Fibroblast of villous mesenchyme (primary cell): ENCODE measurements around the gene ACOX3. TPM values are rescaled to one million over a fixed set of nuclear protein-coding genes. Genes with fewer than 3 reads are reported as not detected.

ENCODE experiments used
- DNase-seq: peaks from one replicate; pipeline ENCODE4 v3.0.0-alpha.2; 2010; ENCODE audit warnings: low read depth
- H3K4me3 ChIP-seq: 2 replicates; pipeline ENCODE4 v1.5.1; 2011; ENCODE audit warnings: low read depth, mild to moderate bottlenecking, low read length
- total RNA-seq: library from RNA; depleted of rRNA; stranded (reverse); fragments of >200 nt; gene quantifications from 2 replicates; pipeline ENCODE4 v1.2.3, GENCODE V29; 2012
- TF ChIP-seq, protein P1 (sequence below): IDR thresholded peaks from 2 replicates; pipeline ENCODE4 v1.5.1; 2012; ENCODE audit warnings: low read depth, mild to moderate bottlenecking, low read length; ENCODE audit not compliant: insufficient read depth

Gene ACOX3
- total RNA-seq, 1 donor = 26.8 TPM

DNA sequence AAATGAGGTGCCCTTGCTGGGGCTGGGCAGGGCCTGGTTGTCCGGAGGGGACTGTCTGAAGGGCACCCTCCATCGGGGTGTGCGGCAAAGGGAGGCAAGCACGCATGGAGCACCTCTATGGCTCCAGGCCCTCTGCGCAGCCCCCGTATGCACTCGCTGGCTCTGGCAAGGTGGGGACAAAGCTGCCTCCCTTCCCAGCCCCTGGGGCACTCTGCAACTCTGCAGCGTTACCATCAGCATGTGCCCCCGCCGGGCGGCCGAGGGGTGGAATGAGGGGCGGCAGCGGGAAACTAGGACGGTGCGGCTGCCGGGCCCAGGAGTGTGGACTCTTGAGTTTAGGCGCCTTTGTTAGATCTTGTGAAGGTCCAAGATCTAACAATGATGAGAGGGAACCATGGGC is 26.5 kb upstream of the ACOX3 start:
- TF ChIP-seq, protein P1, sequence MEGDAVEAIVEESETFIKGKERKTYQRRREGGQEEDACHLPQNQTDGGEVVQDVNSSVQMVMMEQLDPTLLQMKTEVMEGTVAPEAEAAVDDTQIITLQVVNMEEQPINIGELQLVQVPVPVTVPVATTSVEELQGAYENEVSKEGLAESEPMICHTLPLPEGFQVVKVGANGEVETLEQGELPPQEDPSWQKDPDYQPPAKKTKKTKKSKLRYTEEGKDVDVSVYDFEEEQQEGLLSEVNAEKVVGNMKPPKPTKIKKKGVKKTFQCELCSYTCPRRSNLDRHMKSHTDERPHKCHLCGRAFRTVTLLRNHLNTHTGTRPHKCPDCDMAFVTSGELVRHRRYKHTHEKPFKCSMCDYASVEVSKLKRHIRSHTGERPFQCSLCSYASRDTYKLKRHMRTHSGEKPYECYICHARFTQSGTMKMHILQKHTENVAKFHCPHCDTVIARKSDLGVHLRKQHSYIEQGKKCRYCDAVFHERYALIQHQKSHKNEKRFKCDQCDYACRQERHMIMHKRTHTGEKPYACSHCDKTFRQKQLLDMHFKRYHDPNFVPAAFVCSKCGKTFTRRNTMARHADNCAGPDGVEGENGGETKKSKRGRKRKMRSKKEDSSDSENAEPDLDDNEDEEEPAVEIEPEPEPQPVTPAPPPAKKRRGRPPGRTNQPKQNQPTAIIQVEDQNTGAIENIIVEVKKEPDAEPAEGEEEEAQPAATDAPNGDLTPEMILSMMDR = no peak

DNA sequence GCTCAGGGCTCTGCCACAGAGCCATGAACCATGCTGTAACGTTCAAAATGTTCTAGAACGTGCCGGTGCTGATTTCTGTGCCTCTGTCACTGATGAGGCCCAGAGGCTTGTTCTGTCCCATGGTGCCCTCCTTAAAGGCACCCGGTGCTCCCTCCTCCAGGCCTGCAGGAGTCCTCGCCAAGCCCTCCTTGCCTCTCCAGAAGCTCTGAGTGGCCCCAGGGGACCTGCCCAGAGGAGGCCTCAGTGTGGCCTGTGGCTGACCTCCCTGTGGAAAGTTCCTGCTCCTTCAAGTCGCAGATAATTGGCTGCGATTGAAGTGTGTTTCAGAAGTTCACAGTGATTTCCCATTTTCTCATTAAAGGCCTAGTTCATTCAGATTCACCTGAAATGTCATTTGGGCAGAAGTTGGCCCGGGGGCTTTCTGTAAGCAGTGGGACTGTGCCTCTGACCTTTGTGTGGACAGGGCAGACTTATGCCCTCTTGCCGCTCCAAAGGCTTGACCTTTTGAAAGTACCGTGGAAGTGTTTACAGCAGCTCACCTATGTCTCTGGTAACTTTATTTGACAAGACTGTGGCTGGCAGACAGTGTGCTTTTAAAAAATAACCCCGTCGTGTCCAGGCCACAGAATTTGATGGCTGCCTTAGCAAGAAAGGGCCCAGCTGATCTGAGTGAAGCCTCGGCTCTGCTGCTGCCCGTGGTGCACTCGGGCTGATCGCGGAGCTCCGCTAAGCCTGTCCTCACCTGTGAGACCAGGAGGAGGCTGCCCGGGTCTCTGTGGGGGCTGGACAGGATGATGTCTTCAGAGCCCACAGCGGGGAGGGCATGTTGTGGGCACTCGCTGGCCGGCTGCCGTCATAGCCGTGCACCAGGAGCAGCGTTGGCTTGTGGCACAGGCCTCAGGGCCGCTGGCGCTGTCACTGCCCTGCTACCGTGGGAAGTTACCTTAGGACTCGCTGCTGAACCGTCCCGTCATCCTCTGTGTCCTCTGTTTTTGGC is 25.4 kb upstream of the ACOX3 start:
- TF ChIP-seq, protein P1 = no peak
- DNase-seq = no peak
- H3K4me3 ChIP-seq = no peak overlapping the region

More for the DNA sequence above, 26.5 kb upstream of the ACOX3 start:
- no peak overlapping the region for H3K4me3 ChIP-seq
- no peak for DNase-seq

DNA sequence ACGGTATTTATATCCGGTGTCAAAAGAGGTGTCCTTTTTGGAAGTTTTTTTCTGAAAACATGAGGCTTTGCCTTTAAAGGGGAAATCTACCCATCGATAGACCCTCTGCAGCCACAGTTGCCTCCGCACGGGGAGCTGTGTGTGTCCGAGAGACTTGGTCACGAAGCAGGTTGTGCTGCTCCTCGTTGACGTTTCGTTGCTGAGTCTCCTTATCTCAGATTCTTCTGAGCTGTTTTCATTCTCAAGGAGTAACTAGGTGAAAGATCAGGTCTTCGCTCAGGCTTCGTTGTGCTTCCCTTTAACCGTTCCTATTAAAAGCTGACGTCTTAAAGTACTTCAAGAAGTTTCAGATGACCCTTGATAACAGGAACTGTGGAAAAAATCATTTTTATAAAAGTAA is 23.9 kb upstream of the ACOX3 start:
- TF ChIP-seq, protein P1 = no peak
- DNase-seq = no peak
- no peak overlapping the region for H3K4me3 ChIP-seq

DNA sequence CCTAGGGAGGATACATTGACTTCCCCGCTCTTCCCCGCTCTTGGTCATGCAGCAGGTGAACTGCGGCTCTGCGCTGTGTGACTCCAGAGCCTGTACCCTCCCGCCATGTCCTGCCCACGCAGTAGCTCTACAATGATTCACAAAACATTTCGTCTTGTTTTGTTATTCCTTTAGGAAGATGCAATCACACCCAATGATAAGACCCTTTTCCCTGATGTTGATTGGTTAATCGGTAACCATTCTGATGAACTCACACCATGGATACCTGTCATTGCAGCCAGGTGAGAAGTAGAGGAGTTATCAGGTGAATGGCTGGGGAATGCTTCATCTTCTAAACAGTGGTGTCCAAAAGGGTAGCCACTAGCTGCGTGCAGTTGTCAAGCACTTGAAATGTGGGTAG is 23.3 kb upstream of the ACOX3 start:
- TF ChIP-seq, protein P1 = no peak
- no peak overlapping the region for H3K4me3 ChIP-seq
- DNase-seq = no peak

DNA sequence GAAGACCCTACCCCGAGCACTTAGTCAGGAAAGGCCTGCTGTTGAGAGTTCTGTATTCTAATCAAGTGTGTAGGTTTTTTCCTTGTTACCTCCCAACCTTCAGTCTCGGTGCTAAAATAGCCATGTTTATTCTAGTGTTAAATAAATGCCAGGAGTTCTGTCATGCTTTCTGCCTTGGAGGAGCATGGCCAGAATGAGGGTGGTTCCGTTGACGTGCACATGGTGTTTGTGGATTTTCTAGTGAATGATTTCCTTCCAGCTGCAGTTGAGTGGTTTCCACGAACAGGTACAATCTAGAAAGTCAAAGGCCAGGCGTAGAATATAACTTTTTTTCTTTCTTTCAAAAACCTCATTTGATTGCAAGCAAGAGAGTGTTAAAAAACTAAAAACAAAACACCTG is 21.1 kb upstream of the ACOX3 start:
- TF ChIP-seq, protein P1 = no peak
- H3K4me3 ChIP-seq = no peak overlapping the region
- no peak for DNase-seq

DNA sequence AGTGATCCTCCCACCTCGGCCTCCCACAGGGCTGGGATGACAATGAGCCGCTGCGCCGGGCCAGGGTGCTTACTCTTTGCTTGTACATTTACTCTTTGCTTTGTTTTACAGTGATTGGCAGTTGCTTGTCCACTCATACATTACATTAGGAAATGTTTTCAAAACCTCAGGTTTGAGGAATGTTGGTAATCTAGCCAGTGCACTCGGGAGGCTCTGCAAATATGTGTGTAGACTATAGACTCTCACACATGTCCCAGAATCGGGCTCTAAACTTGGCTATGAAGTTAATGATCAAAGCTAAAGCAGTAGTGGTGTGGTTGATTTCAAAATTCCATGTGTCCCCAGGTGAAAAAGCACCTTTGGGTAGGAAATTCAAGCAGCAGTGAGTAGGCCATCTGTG is 20.6 kb upstream of the ACOX3 start:
- DNase-seq = no peak
- TF ChIP-seq, protein P1 = no peak
- no peak overlapping the region for H3K4me3 ChIP-seq
